Measurements from ENCODE around the gene KPNA6. TPM values are rescaled to one million over a fixed set of nuclear protein-coding genes. Genes with fewer than 3 reads are reported as not detected.

Gene KPNA6
- total and polyA plus RNA-seq, 2 of the 13 experiments (the other 11 are each of a cell fraction or from before 2014, with no cell fraction given) = 22.0 to 47.5 TPM

DNA sequence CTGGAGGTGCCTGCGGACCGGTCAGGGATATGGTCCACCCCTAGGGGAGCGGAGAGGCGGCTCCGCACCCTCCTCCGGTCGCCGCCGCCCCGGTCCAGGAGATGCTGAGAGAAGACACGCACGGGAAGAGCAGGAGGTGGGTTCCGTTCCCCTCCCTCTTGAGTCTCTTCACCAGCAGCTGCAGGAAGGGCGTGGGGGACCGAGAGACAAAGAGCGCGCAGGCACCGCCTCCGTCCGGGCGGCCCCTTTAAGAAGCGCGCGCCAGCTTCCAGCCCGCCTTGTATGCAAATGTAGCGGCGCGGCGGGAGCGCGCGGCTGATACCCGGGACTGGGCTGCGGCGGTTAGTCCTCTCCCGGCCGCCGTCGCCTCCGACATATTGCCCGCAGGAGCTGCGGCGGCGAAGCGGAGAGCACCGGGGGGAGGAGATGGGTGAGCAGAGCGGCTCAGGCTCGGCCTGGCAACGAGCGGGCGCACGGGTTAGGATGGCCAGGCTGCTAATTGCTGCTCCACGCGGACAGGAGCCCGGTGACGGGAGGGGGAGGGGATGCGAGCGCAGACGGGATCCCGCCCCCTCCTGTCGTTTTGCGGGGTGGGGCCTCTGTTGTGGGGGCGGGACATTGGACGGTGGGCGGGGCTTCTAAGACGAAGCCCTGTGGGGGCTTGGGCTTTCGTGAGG lies 35.1 kb upstream of the KPNA6 start, which contains the start of gene TMEM39B (continued):
- TF ChIP-seq CCAR2 (optimal IDR thresholded peaks at IDR 0.05; ENCODE audit: low read depth, low read length) = no peak
- TF ChIP-seq, protein P1, sequence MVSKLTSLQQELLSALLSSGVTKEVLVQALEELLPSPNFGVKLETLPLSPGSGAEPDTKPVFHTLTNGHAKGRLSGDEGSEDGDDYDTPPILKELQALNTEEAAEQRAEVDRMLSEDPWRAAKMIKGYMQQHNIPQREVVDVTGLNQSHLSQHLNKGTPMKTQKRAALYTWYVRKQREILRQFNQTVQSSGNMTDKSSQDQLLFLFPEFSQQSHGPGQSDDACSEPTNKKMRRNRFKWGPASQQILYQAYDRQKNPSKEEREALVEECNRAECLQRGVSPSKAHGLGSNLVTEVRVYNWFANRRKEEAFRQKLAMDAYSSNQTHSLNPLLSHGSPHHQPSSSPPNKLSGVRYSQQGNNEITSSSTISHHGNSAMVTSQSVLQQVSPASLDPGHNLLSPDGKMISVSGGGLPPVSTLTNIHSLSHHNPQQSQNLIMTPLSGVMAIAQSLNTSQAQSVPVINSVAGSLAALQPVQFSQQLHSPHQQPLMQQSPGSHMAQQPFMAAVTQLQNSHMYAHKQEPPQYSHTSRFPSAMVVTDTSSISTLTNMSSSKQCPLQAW (CRISPR knock-in tag; IDR thresholded peaks at IDR 0.05) = peak; percentile 72; the same call in 1 of the 2 replicates
- no peak for TF ChIP-seq ZNF326 (CRISPR knock-in tag; IDR thresholded peaks at IDR 0.05; ENCODE audit: borderline replicate concordance)
- TF ChIP-seq ZNF253 (CRISPR knock-in tag; IDR thresholded peaks at IDR 0.05; ENCODE audit: borderline replicate concordance) = 0 out of 2 replicates have a peak, but pooled peaks have one; percentile 35
- TF ChIP-seq CEBPG (CRISPR knock-in tag; IDR thresholded peaks at IDR 0.05) = no peak
- peak; percentile 93 for TF ChIP-seq ZNF547 (CRISPR knock-in tag; IDR thresholded peaks at IDR 0.05)
- TF ChIP-seq DPF2 (CRISPR knock-in tag; IDR thresholded peaks at IDR 0.05; ENCODE audit: borderline replicate concordance, low read depth) = no peak
- TF ChIP-seq ZNF891 (CRISPR knock-in tag; IDR thresholded peaks at IDR 0.05) = no peak
- TF ChIP-seq FOXM1 (CRISPR knock-in tag; IDR thresholded peaks at IDR 0.05) = no peak
- TF ChIP-seq MZF1 (CRISPR knock-in tag; IDR thresholded peaks at IDR 0.05; ENCODE audit: borderline replicate concordance) = no peak
- TF ChIP-seq ZNF124 (CRISPR knock-in tag; IDR thresholded peaks at IDR 0.05) = 0 out of 2 replicates have a peak, but pooled peaks have one; percentile 27
- TF ChIP-seq, protein P2, sequence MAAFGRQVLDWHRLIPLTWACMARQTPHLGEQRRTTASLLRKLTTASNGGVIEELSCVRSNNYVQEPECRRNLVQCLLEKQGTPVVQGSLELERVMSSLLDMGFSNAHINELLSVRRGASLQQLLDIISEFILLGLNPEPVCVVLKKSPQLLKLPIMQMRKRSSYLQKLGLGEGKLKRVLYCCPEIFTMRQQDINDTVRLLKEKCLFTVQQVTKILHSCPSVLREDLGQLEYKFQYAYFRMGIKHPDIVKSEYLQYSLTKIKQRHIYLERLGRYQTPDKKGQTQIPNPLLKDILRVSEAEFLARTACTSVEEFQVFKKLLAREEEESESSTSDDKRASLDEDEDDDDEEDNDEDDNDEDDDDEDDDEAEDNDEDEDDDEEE (CRISPR knock-in tag; IDR thresholded peaks at IDR 0.05) = peak; percentile 82; the same call in 1 of the 2 replicates
- TF ChIP-seq ZNF232 (CRISPR knock-in tag; IDR thresholded peaks at IDR 0.05; ENCODE audit: borderline replicate concordance) = no peak
- TF ChIP-seq YY1 (IDR thresholded peaks at IDR 0.05; ENCODE audit: insufficient read depth, insufficient replicate concordance, low read depth, low read length) = peak; percentile 89
- TF ChIP-seq, protein P3, sequence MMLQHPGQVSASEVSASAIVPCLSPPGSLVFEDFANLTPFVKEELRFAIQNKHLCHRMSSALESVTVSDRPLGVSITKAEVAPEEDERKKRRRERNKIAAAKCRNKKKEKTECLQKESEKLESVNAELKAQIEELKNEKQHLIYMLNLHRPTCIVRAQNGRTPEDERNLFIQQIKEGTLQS (CRISPR knock-in tag; IDR thresholded peaks at IDR 0.05) = no peak
- no peak for TF ChIP-seq ZNF556 (CRISPR knock-in tag; IDR thresholded peaks at IDR 0.05; ENCODE audit: borderline replicate concordance)
- TF ChIP-seq SOX13 (IDR thresholded peaks at IDR 0.05) = no peak
- peak in 1 of 2 experiments; percentile 26; a peak in 1 of 4 replicates for TF ChIP-seq SOX13 (CRISPR knock-in tag; conservative IDR thresholded peaks at IDR 0.05 in 1 of 2, IDR thresholded peaks at IDR 0.05 in 1 of 2)
- TF ChIP-seq, protein P4, sequence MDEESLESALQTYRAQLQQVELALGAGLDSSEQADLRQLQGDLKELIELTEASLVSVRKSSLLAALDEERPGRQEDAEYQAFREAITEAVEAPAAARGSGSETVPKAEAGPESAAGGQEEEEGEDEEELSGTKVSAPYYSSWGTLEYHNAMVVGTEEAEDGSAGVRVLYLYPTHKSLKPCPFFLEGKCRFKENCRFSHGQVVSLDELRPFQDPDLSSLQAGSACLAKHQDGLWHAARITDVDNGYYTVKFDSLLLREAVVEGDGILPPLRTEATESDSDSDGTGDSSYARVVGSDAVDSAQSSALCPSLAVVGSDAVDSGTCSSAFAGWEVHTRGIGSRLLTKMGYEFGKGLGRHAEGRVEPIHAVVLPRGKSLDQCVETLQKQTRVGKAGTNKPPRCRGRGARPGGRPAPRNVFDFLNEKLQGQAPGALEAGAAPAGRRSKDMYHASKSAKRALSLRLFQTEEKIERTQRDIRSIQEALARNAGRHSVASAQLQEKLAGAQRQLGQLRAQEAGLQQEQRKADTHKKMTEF (CRISPR knock-in tag; IDR thresholded peaks at IDR 0.05) = peak; percentile 72
- peak; percentile 88 for TF ChIP-seq MYC (CRISPR knock-in tag; IDR thresholded peaks at IDR 0.05; ENCODE audit: borderline replicate concordance)
- peak; percentile 85; the same call in 1 of the 2 replicates for TF ChIP-seq NFKBIZ (CRISPR knock-in tag; IDR thresholded peaks at IDR 0.05)
- no peak for TF ChIP-seq ZNF850 (CRISPR knock-in tag; conservative IDR thresholded peaks at IDR 0.05)
